ENCODE measurements around the gene NME1. TPM values are rescaled to one million over a fixed set of nuclear protein-coding genes. Genes with fewer than 3 reads are reported as not detected.

NME1 gene
- total RNA-seq, 1 donor from 2014 or later, result 57.3 TPM

DNA sequence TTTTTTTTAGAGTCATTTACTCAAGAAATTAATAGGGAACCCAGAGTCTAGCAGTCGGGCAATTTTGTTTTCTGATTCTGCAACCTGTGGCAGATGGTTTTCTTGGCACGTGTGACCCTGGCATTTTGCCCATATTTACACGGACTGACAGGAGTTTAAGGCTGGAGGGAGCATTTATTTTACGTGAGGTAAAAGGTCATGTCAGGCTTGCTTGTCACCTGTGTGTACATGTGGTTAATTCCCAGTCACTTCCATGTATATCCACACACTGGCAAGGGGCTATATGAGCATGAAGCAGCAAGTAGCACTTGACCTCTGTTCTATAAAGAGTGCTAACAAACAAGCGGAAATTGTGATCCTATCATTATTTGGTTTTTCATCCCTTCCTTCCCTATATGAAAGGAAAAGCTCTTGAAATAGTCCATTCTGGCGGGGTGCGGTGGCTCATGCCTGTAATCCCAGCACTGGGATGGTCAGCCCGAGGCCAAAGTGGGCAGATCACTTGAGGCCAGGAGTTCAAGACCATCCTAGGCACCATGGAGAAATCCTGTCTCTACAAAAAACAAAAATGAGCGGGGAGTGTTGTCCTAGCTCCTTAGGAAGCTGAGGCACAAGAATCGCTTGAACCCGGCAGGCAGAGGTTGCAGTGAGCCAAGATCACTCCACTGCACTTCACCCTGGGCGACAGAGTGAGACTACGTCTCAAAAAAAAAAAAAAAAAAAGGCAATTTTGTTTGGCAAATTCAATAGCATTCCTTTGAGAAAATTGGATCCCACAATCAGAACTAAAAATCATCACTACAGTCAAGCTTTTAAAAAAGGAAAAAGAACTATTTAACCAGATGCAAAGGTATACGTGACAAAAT, 34.8 kb upstream of the NME1 start:
- no peaks in the 10 kb centered on the region for H3K9me3 Mint-ChIP-seq (ENCODE audit: unreplicated experiment)
- no peak overlapping the region for H3K27ac Mint-ChIP-seq (ENCODE audit: unreplicated experiment)

GRCh38 chr17:51119415-51120356, 33.7 kb upstream of the NME1 start:
- Mint-ChIP-seq H3K27ac (ENCODE audit: unreplicated experiment) (peak overlapping the region; percentile 84), H3K27me3 (ENCODE audit: unreplicated experiment) (peaks cover 7% of the 10 kb centered on the region), H3K9me3 (ENCODE audit: unreplicated experiment) (no peaks in the 10 kb centered on the region), H3K4me3 (ENCODE audit: unreplicated experiment) (peak overlapping the region; percentile 92), H3K4me1 (ENCODE audit: unreplicated experiment) (peaks cover 25% of the 10 kb centered on the region), H3K36me3 (ENCODE audit: low read depth, unreplicated experiment) (peaks cover 4% of the 10 kb centered on the region)
- peak; percentile 45 for DNase-seq (ENCODE audit: low spot score)
- no peak for TF ChIP-seq CTCF (IDR thresholded peaks at IDR 0.05; ENCODE audit: unreplicated experiment)

More for the DNA sequence above, 34.8 kb upstream of the NME1 start:
- no peak for TF ChIP-seq CTCF (IDR thresholded peaks at IDR 0.05; ENCODE audit: unreplicated experiment)
- Mint-ChIP-seq H3K4me1 (ENCODE audit: unreplicated experiment) (peaks cover 25% of the 10 kb centered on the region), H3K36me3 (ENCODE audit: low read depth, unreplicated experiment) (peaks cover 4% of the 10 kb centered on the region), H3K4me3 (ENCODE audit: unreplicated experiment) (peak overlapping the region; percentile 92), H3K27me3 (ENCODE audit: unreplicated experiment) (peaks cover 7% of the 10 kb centered on the region)
- no peak for DNase-seq (ENCODE audit: low spot score)

DNA sequence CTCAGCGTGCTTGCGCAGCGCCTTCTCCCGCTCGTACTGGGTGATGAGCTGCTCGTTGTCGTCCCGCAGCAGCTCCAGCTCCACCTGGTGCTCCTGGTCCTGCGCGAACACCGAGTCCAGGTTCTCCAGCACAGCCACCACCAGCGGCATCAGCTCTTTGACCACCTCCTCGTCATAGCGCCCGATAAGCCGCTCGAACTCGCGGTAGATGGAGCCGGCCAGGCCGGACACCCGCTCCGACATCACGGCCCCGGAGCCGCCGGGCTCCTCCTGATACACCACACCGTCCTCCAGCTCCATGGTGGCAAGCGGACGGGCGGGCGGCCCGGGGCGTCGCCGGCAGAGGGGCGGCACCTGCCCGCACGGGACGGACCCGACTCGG, 33.0 kb upstream of the NME1 start:
- Mint-ChIP-seq H3K36me3 (ENCODE audit: low read depth, unreplicated experiment) (peaks cover 4% of the 10 kb centered on the region), H3K9me3 (ENCODE audit: unreplicated experiment) (no peaks in the 10 kb centered on the region), H3K4me3 (ENCODE audit: unreplicated experiment) (peak overlapping the region; percentile 92), H3K4me1 (ENCODE audit: unreplicated experiment) (peaks cover 25% of the 10 kb centered on the region), H3K27me3 (ENCODE audit: unreplicated experiment) (peaks cover 8% of the 10 kb centered on the region), H3K27ac (ENCODE audit: unreplicated experiment) (no peak overlapping the region)
- no peak for DNase-seq (ENCODE audit: low spot score)
- no peak for TF ChIP-seq CTCF (IDR thresholded peaks at IDR 0.05; ENCODE audit: unreplicated experiment)

DNA sequence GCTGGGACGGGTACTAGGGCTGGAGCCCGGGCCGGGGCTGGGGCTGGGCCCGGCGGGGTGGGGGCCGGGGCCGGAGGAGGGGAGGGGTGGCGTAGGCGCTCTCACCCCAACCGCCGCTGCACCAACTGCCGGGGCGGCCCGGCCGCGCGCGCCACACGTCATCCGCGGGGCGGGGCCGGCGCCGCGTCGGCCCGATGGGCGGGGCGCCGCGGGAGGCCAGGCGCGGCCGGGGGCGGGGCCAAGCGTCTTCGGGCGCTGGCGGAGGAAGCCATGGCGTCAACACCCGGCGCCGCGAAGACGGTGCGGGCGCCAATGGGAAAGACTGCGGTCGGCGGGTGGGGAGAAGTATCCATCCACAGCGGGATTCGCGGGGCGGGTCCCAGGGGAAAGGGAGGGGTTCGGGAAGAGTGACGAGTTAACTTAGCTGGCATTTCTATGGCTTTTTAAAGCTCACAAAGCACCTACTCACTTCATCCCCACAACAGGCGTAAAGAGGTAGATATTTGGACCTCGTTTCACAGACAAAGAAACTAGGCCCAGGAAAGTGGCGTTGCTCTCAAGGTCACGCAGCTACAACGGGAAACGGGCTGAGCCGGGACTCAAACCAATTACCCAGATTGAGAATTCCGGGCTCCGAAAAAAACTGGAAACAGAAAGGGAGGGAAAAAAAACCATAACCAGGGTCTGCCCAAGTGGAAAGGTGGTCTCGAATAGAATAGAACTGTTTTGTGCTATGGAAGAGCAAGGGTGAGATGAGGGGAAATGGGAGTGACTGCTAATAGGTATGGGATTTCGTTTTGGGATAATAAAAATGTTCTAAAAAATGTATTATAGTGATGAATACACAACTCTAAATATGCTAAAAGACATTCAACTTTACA, 32.4 kb upstream of the NME1 start, which contains the start of gene SPAG9:
Gene SPAG9 (minus strand): TSS at position 130 of the 881 bp plus-strand sequence. CDS start 212 bp downstream, outside the sequence.
- DNase-seq (ENCODE audit: low spot score), result peak; percentile 95
- Mint-ChIP-seq H3K4me3 (ENCODE audit: unreplicated experiment) (peak within 1 kb of the TSS; percentile 98), H3K4me1 (ENCODE audit: unreplicated experiment) (peaks cover 25% of the 10 kb centered on the region), H3K9me3 (ENCODE audit: unreplicated experiment) (no peaks in the 10 kb centered on the region), H3K27me3 (ENCODE audit: unreplicated experiment) (peaks cover 8% of the 10 kb centered on the region), H3K36me3 (ENCODE audit: low read depth, unreplicated experiment) (peaks cover 4% of the 10 kb centered on the region), H3K27ac (ENCODE audit: unreplicated experiment) (peak within 1 kb of the TSS; percentile 100)
- no peak for TF ChIP-seq CTCF (IDR thresholded peaks at IDR 0.05; ENCODE audit: unreplicated experiment)

Data from endothelial cell (in vitro differentiated cells).